Endometrium (tissue), 2 donors: ENCODE measurements around the gene NAALADL2.
"Not testable (repeated sequence)": the region's sequence is repeated elsewhere in the genome, so short reads cannot be mapped to it uniquely, and the experiment has no call there.

Experiments used
- FAIRE-seq: peaks from 2 replicates; lab custom pipeline; 2012; peaks lifted over from hg19 to GRCh38; lab: Jason Lieb, UNC
- donor health status: control.
- donor health status: control.

NAALADL2 gene

GRCh38 chr3:175312791-175313190 lies 453.7 kb downstream of the NAALADL2 start:
- no peak for FAIRE-seq

GRCh38 chr3:175316799-175317198 lies 457.7 kb downstream of the NAALADL2 start:
- FAIRE-seq = no peak

GRCh38 chr3:175325440-175325839 lies 466.3 kb downstream of the NAALADL2 start:
- FAIRE-seq = no peak

- FAIRE-seq = no peak
Measured at GRCh38 chr3:175326041-175326440, 466.9 kb downstream of the NAALADL2 start.

GRCh38 chr3:175329373-175329772 lies 470.2 kb downstream of the NAALADL2 start:
- FAIRE-seq = no peak

- FAIRE-seq = peak; percentile 62
Measured at GRCh38 chr3:175335229-175335628, 476.1 kb downstream of the NAALADL2 start.

GRCh38 chr3:175336406-175337133 lies 477.4 kb downstream of the NAALADL2 start:
- FAIRE-seq = no peak

GRCh38 chr3:175337631-175338030 lies 478.5 kb downstream of the NAALADL2 start:
- no peak for FAIRE-seq

- no peak for FAIRE-seq
Measured at GRCh38 chr3:175338775-175339535, 479.8 kb downstream of the NAALADL2 start.

- no peak for FAIRE-seq
Measured at GRCh38 chr3:175340338-175341015, 481.3 kb downstream of the NAALADL2 start.

- no peak for FAIRE-seq
Measured at GRCh38 chr3:175342196-175342595, 483.1 kb downstream of the NAALADL2 start.

- no peak for FAIRE-seq
Measured at GRCh38 chr3:175343946-175344345, 484.8 kb downstream of the NAALADL2 start.

GRCh38 chr3:175346573-175347356 lies 487.6 kb downstream of the NAALADL2 start:
- no peak for FAIRE-seq

GRCh38 chr3:175349168-175349567 lies 490.0 kb downstream of the NAALADL2 start:
- no peak for FAIRE-seq

GRCh38 chr3:175355801-175356335 lies 496.7 kb downstream of the NAALADL2 start:
- FAIRE-seq = no peak

- FAIRE-seq = peak; percentile 83
Measured at GRCh38 chr3:175356899-175357324, 497.8 kb downstream of the NAALADL2 start.

- FAIRE-seq = no peak
Measured at GRCh38 chr3:175357758-175358157, 498.6 kb downstream of the NAALADL2 start.

GRCh38 chr3:175358935-175359334 lies 499.8 kb downstream of the NAALADL2 start:
- FAIRE-seq = no peak

GRCh38 chr3:175370426-175370825 lies 511.3 kb downstream of the NAALADL2 start:
- not testable (repeated sequence) for FAIRE-seq

- FAIRE-seq = not testable (repeated sequence)
Measured at GRCh38 chr3:175371187-175371586, 512.1 kb downstream of the NAALADL2 start.

- no peak for FAIRE-seq
Measured at GRCh38 chr3:175374705-175375104, 515.6 kb downstream of the NAALADL2 start.

- no peak for FAIRE-seq
Measured at GRCh38 chr3:175378348-175378747, 519.2 kb downstream of the NAALADL2 start.
